Measurements from ENCODE around the gene RAB19. TPM values are rescaled to one million over a fixed set of nuclear protein-coding genes. Genes with fewer than 3 reads are reported as not detected.
"Not testable (repeated sequence)": the region's sequence is repeated elsewhere in the genome, so short reads cannot be mapped to it uniquely, and the experiment has no call there.

RAB19 gene
- total RNA-seq, 1 donor, result 1.5 TPM

DNA sequence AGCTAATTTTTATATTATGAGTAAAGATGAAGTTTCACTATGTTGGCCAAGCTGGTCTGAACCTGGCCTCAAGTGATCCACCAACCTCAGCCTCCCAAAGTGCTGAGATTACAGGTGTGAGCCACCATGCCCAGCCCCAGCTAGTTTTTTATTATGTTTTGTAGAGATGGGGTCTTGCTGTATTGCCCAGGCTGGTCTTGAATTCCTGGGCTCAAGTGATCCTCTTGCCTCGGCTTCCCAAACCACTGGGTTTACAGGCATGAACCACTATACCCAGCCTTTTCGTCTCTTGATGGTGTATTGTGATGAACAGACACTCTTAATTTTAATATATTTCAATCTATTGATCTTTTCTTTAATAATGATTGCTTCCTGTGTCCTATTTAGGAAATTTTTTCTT is 17.7 kb downstream of the RAB19 start:
- H3K27me3 ChIP-seq (ENCODE audit: insufficient read depth, low read length), result no peaks in the 10 kb centered on the region

DNA sequence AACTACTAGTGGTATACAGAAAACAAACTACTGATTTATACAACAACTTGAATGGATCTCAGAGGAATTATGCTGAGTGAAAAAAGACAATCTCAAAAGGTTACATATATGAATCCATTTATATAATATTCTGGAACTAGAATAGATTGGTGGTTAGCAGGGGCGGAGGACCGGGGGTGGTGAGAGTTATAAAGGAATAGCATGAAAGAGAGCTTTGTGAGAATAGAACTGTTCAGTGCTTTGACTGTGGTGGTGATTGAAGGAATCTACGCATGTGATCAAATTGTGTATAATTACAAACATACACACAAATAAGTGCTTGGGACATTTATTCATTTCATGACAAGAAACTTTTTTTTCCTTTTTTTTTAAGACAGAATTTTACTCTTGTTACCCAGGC is 19.6 kb downstream of the RAB19 start:
- Histone ChIP-seq H3K9me3 (ENCODE audit: low read depth, low read length) (no peaks in the 10 kb centered on the region), H3K4me3 (ENCODE audit: low read length) (no peak overlapping the region), H3K4me1 (ENCODE audit: insufficient read depth, low read length) (no peaks in the 10 kb centered on the region), H3K27me3 (ENCODE audit: insufficient read depth, low read length) (no peaks in the 10 kb centered on the region)

More for the DNA sequence above, 17.7 kb downstream of the RAB19 start:
- Histone ChIP-seq H3K9me3 (ENCODE audit: low read depth, low read length) (no peaks in the 10 kb centered on the region), H3K4me1 (ENCODE audit: insufficient read depth, low read length) (no peaks in the 10 kb centered on the region), H3K4me3 (ENCODE audit: low read length) (no peak overlapping the region)

DNA sequence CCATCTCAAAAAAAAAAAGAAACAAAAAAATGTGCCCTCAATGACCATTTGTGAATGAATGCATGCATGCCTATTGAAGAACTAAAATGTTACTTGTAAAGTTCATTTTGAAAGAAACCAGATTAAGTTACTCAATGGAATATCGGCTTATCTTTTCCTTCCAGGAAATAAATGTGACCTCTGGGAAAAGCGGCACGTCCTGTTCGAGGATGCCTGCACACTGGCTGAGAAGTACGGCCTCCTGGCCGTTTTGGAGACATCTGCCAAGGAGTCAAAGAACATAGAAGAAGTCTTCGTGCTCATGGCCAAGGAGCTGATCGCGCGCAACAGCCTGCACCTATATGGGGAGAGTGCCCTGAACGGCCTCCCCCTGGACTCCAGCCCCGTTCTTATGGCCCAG is 21.9 kb downstream of the RAB19 start:
- Histone ChIP-seq H3K9me3 (ENCODE audit: low read depth, low read length) (no peaks in the 10 kb centered on the region), H3K27me3 (ENCODE audit: insufficient read depth, low read length) (no peaks in the 10 kb centered on the region), H3K4me1 (ENCODE audit: insufficient read depth, low read length) (no peaks in the 10 kb centered on the region), H3K4me3 (ENCODE audit: low read length) (no peak overlapping the region)

DNA sequence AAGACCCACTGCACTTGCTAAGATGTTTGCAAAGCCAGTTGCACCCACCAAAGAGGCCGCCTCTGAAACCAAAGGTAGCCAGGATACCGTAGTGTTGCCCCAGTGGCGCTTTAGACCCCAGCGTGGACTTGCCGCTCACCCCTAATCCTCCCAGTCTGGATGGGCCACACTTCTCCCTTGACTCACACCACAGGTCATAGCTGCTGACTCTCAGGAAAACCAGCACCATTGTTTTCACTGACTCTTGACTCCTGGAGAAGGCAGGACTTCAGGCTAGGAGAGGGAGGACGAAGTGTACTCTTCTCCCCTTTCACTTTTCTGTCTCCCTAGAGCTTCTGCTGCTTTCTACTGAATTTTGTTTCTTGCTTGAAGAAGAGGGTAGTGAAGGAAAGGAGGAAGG is 22.3 kb downstream of the RAB19 start:
- H3K9me3 ChIP-seq (ENCODE audit: low read depth, low read length), result no peaks in the 10 kb centered on the region
- H3K4me3 ChIP-seq (ENCODE audit: low read length), result no peak overlapping the region
- no peaks in the 10 kb centered on the region for H3K4me1 ChIP-seq (ENCODE audit: insufficient read depth, low read length)
- H3K27me3 ChIP-seq (ENCODE audit: insufficient read depth, low read length), result no peaks in the 10 kb centered on the region

DNA sequence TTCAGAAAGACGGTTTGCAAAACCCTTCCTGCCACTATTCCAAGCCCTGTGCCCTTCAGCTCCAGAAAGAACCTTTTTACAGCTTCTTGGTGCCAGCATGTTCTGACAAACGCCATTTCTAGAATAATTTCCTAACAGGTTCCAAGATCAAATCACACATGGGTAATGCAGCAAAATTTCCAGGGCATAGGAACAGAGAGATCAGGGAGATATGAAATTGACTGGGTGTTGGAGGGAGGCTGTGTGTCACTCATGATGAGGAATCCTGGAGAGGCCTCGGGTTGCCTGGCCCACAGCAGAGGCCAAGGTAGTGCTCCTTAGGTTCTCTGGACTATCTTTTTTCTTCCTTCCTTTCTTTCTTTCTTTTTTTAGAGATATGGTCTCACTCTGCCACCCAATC is 29.5 kb downstream of the RAB19 start:
- H3K27me3 ChIP-seq (ENCODE audit: insufficient read depth, low read length), result peaks cover 6% of the 10 kb centered on the region
- no peaks in the 10 kb centered on the region for H3K4me1 ChIP-seq (ENCODE audit: insufficient read depth, low read length)
- no peaks in the 10 kb centered on the region for H3K9me3 ChIP-seq (ENCODE audit: low read depth, low read length)
- H3K4me3 ChIP-seq (ENCODE audit: low read length), result no peak overlapping the region

DNA sequence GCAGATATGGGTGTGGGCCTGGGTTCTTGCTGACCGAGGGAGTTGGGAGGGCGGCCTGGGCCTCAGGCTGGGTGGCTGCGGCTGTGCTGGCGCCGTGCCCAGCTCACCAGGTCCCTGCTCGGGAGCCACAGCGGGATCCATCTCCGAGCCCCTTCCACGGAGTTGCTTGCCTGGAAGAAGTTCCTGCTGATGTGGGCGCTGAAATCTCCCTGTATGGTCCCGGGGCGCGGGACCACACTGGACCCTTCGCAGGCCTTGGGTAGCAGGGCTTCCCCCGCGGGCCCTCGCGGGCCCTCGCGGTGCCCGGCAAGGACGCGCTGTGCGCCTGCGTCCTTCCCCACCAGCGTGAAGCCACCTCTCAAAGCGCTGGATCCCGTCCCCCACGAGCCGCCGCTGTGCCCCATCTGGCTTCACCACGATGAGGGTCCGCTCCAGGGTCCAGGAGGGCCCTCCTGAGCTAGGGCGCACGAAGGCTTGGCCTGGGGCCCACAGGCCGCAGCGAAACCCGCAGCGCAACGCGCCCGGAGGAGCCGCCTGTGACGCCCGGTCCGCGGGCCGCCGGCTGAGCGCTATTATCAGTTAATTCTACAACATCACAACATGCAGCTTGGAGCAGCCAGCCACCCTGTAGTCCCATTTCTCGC is 31.5 kb downstream of the RAB19 start:
- Histone ChIP-seq H3K9me3 (ENCODE audit: low read depth, low read length) (no peaks in the 10 kb centered on the region), H3K4me3 (ENCODE audit: low read length) (no peak overlapping the region), H3K4me1 (ENCODE audit: insufficient read depth, low read length) (no peaks in the 10 kb centered on the region), H3K27me3 (ENCODE audit: insufficient read depth, low read length) (peaks cover 6% of the 10 kb centered on the region)

DNA sequence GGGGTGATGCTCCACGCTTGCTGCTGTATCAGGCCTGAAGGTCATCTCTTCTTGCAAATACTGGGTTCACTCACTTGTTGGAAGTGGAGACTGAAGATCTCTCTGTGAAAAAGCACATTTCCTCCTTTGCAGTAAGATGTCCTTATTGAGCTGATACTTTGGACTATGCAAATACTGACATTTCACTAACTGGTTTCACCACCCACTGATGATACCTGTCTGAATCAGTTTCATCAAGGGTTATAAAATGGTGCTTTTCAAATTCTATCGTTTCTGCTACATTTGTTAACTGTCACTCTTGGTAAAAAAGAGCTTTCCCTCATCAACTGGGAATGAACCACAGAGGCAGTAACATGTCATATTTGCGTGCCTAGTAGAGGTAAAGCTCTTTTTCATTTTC is 35.5 kb downstream of the RAB19 start:
- H3K4me3 ChIP-seq (ENCODE audit: low read length), result no peak overlapping the region
- no peaks in the 10 kb centered on the region for H3K4me1 ChIP-seq (ENCODE audit: insufficient read depth, low read length)
- H3K27me3 ChIP-seq (ENCODE audit: insufficient read depth, low read length), result peaks cover 6% of the 10 kb centered on the region
- H3K9me3 ChIP-seq (ENCODE audit: low read depth, low read length), result no peaks in the 10 kb centered on the region

DNA sequence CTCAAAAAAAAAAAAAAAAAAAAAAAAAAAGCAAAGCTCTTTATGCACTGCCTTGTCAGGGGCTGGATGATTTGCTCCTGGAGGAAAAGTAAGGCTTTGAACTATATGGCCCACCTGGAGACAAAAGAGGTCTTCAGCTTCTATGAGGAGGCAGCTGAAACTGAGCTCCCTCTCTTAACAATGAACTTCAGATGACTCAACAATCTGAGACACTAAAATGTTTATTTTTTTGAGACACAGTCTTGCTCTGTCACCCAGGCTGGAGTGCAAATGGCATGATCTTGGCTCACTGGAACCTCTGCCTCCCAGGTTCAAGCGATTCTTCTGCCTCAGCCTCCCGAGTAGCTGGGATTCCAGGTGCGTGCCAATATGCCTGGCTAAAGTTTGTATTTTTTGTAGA is 36.7 kb downstream of the RAB19 start:
- peaks cover 3% of the 10 kb centered on the region for H3K27me3 ChIP-seq (ENCODE audit: insufficient read depth, low read length)
- no peaks in the 10 kb centered on the region for H3K9me3 ChIP-seq (ENCODE audit: low read depth, low read length)
- H3K4me1 ChIP-seq (ENCODE audit: insufficient read depth, low read length), result no peaks in the 10 kb centered on the region
- no peak overlapping the region for H3K4me3 ChIP-seq (ENCODE audit: low read length)

DNA sequence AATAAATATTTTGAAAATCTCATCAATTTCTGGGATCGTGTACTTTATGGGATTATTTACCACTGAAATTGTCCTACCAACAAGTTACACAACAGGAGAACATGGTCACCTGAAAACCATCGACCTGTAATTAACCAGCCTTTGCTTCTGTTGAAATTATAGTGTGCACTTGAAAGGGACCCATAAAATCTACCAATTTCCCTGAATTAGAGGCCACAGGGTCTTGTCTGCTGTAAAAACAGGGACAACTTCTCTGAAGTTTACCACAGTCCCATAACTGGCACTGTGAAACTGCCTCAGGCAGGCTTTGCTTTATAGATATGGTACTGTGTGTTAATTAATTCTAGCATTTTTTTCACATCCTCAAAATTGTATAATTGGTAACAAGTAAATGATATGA is 37.7 kb downstream of the RAB19 start:
- H3K4me1 ChIP-seq (ENCODE audit: insufficient read depth, low read length), result no peaks in the 10 kb centered on the region
- no peak overlapping the region for H3K4me3 ChIP-seq (ENCODE audit: low read length)
- H3K27me3 ChIP-seq (ENCODE audit: insufficient read depth, low read length), result no peaks in the 10 kb centered on the region

DNA sequence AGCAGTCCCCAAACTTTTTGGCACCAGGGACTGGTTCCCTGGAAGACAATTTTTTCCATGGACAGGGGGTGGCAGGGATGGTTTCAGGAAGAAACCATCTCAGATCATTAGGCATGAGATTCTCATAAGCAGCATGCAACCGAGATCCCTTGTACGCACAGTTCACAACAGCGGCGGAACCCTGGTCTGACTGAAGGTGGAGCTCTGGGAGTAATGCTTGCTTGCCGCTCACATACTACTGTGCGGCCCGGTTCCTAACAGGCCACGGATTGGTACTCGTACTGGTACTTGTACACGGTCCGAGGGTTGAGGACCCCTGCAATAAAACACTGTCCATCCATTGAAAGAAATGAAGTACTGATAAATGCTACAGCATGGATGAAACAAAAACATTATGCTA is 42.6 kb downstream of the RAB19 start:
- Histone ChIP-seq H3K27me3 (ENCODE audit: insufficient read depth, low read length) (no peaks in the 10 kb centered on the region), H3K4me3 (ENCODE audit: low read length) (no peak overlapping the region), H3K9me3 (ENCODE audit: low read depth, low read length) (no peaks in the 10 kb centered on the region), H3K4me1 (ENCODE audit: insufficient read depth, low read length) (peaks cover 40% of the 10 kb centered on the region)

More for the DNA sequence above, 37.7 kb downstream of the RAB19 start:
- H3K9me3 ChIP-seq (ENCODE audit: low read depth, low read length), result no peaks in the 10 kb centered on the region

DNA sequence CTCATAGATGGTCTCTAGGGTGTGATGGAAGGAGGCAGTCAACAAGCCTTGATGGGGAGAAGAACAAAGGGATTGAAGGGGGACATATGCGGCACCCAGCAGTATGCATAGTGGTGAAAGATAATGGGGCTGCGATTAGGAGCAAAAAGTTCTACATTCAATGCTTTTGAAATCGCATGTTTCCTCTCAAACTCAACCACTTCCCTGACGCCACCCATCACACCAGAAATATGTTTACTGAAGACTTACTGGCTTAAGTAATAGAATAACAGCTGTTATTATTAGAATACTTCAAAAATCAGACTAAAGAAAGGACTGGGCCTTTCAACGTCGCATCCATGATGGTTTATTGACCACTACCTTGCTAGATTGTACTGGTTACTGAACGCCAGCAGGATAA is 44.0 kb downstream of the RAB19 start:
- Histone ChIP-seq H3K4me3 (ENCODE audit: low read length) (no peak overlapping the region), H3K4me1 (ENCODE audit: insufficient read depth, low read length) (peaks cover 44% of the 10 kb centered on the region), H3K9me3 (ENCODE audit: low read depth, low read length) (no peaks in the 10 kb centered on the region), H3K27me3 (ENCODE audit: insufficient read depth, low read length) (no peaks in the 10 kb centered on the region)

DNA sequence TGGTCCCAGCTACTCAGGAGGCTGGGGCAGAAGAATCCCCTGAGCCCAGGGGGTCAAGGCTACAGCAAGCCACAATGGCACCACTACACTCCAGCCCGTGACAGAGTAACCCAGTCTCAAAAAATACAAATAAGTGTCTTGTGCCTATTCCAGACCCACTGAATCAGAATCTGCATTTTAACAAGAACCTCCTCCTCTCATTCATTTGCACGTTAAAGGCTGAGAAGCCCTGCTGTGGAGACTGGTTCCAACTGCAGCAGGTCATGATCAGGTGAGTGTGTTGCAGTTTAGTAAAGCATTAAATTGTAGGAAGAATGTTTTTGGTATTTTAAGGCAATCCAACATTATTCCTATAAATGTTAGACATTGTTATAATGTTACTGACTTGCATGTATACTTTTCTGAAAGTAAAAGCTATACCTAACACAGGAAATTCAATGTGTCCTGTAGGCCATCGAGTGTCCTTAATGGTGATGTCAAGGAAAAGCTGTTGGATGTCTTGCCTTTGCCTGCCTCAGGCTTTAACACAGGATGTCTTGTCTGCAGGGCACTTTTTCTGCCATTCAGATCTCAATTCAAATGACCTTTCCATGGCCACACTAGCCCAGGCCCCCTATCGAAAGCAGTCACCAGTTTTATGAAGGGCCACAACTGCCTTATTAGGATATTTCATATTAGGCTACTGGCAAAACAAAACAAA is 45.1 kb downstream of the RAB19 start:
- no peak overlapping the region for H3K4me3 ChIP-seq (ENCODE audit: low read length)
- H3K4me1 ChIP-seq (ENCODE audit: insufficient read depth, low read length), result peaks cover 44% of the 10 kb centered on the region
- H3K27me3 ChIP-seq (ENCODE audit: insufficient read depth, low read length), result no peaks in the 10 kb centered on the region
- no peaks in the 10 kb centered on the region for H3K9me3 ChIP-seq (ENCODE audit: low read depth, low read length)

DNA sequence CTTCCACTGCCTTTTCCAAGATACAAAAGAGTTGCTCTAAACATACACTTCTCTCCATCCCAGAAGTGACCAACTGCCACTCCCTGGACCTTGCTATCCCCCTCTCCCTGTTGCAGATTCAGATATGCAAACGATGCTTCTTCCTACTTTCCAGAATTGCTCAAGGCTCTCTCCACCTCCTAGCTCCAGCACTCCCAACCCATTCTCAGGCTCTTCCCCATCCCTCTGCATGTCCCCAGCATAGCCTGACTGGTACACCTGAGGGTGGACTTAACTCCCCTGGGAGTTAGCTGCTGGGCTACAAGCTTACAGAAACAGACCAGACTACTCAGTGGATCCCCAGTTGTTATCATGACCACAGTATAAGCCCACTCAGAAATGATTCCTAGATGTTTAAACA is 47.9 kb downstream of the RAB19 start:
- Histone ChIP-seq H3K4me3 (ENCODE audit: low read length) (no peak overlapping the region), H3K27me3 (ENCODE audit: insufficient read depth, low read length) (no peaks in the 10 kb centered on the region), H3K9me3 (ENCODE audit: low read depth, low read length) (no peaks in the 10 kb centered on the region), H3K4me1 (ENCODE audit: insufficient read depth, low read length) (peaks cover 44% of the 10 kb centered on the region)

DNA sequence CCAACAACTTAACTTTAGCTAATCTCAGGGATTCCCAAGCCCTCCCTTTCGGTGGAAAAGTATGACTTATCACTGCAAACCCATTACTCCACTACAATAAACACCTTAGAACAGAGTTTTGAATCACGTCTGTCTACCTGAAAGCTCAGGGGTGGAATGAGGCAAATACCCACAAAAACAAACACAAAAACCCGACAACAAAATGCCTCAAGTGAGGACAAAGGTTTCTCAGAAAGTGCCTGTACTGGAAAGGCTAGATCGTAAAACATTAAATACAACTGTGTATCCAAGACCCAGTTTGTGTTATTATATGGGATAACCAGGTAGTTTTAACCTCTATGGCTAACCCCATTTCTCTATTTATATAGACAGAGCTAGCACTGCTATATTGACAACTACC is 49.4 kb downstream of the RAB19 start:
- Histone ChIP-seq H3K4me3 (ENCODE audit: low read length) (no peak overlapping the region), H3K4me1 (ENCODE audit: insufficient read depth, low read length) (peaks cover 33% of the 10 kb centered on the region), H3K9me3 (ENCODE audit: low read depth, low read length) (no peaks in the 10 kb centered on the region), H3K27me3 (ENCODE audit: insufficient read depth, low read length) (no peaks in the 10 kb centered on the region)

DNA sequence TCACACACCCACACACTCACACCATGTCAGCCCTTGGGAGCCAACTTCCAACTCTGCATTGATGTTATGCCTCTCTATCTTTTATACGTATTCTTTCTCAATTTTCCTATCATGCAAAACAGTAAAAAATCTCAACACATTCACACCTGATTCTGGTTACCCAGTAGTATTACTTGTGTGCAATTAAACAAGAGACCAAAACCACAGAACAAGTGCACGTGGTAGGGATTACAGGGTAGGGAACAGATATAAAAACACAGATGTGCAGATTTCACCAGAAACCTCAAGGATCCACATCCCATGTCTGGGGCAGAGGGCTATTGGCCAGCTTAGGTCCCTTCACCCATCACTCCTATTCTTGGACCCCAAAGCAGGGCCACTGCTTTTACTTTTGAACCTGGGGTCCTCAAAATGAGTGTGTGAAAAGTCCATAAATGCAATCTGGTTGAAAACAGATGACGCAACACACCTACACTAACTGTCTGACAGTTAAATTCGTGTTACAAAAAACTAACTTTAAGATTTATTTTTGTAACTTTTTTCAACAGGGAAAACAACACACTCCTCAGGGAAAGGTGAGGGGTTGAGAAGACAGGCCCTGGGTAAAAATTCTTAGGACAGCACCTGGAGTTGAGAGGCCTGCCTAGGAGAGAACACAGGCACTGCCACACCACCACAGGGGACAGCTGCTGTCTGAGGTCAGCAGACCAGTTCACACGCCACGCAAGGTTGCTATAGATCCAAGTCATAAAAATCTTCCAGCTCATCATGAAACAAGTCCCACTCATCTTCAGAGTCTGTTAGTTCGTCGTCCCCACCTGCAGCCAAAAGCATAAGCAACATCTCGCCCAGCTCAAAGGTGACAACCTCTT is 50.2 kb downstream of the RAB19 start:
- not testable (repeated sequence) for H3K27me3 ChIP-seq (ENCODE audit: insufficient read depth, low read length); H3K4me3 ChIP-seq (ENCODE audit: low read length); H3K9me3 ChIP-seq (ENCODE audit: low read depth, low read length)
- peaks cover 28% of the 10 kb centered on the region for H3K4me1 ChIP-seq (ENCODE audit: insufficient read depth, low read length)
